Hepatocyte (in vitro differentiated cells): ENCODE measurements around the gene UBXN6.

Experiments
- EZH2 ChIP-seq: fragments of 200-600 bp; sonication (generic); IDR thresholded peaks from 2 replicates; pipeline ENCODE4 v1.6.1; 2016; ENCODE audit warnings: antibody characterized with exemption, mild to moderate bottlenecking, borderline replicate concordance
- TF ChIP-seq, protein P1 (sequence below): fragments of 200-600 bp; sonication (generic); IDR thresholded peaks from 2 replicates; pipeline ENCODE4 v1.5.1; 2016; ENCODE audit warnings: antibody characterized with exemption, mild to moderate bottlenecking; ENCODE audit not compliant: poor library complexity

DNA sequence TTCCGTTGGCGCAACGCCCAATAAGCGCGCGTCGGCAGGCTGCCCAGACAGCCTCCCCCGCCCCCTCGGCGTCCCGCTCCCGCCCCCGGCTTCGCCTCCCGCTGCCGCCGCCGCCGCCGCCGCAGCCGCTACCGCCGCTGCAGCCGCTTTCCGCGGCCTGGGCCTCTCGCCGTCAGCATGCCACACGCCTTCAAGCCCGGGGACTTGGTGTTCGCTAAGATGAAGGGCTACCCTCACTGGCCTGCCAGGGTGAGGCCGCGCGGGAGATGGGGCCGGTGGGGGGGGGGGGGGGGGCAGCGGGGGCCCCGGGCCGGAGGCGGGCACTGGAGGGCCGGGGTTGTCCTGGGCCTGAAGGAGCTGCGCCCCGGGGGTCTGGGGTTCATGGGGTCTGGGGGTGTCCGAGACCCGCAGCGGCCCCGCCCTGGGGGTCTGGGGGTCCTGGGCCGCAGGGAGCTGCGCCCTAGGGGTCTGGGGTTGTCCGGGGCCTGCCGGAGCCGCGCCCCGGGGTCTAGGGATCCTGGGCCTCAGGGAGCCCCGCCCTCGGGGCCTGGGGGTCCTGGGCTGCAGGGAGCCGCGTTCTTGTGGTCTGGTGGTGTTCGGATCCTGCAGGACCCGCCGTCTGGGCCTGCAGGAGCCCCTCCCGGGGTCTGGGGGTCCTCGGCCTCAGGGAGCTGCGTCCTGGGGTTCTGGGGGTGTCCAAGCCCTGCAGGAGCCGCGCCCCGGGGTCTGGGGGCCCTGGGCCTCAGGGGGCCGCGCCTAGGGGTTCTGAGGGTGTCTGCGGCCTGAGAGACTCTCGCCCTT, 14.8 kb upstream of the UBXN6 start, which contains the start of gene HDGFL2:
- TF ChIP-seq, protein P1, sequence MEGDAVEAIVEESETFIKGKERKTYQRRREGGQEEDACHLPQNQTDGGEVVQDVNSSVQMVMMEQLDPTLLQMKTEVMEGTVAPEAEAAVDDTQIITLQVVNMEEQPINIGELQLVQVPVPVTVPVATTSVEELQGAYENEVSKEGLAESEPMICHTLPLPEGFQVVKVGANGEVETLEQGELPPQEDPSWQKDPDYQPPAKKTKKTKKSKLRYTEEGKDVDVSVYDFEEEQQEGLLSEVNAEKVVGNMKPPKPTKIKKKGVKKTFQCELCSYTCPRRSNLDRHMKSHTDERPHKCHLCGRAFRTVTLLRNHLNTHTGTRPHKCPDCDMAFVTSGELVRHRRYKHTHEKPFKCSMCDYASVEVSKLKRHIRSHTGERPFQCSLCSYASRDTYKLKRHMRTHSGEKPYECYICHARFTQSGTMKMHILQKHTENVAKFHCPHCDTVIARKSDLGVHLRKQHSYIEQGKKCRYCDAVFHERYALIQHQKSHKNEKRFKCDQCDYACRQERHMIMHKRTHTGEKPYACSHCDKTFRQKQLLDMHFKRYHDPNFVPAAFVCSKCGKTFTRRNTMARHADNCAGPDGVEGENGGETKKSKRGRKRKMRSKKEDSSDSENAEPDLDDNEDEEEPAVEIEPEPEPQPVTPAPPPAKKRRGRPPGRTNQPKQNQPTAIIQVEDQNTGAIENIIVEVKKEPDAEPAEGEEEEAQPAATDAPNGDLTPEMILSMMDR: no peak
- no peak for TF ChIP-seq EZH2
